Left ventricle myocardium superior (tissue), 1 donor: ENCODE data around the gene RNF223. TPM values are rescaled to one million over a fixed set of nuclear protein-coding genes. Genes with fewer than 3 reads are reported as not detected.

ENCODE experiments used
- ATAC-seq: fragments of 200-7000 bp; cut with Tn5 transposase; one replicate; pipeline ENCODE4 v1.9.1; 2020; ENCODE audit warnings: mild to moderate bottlenecking, moderate library complexity
- DNase-seq: peaks from one replicate; pipeline ENCODE4 v3.0.0-alpha.2; 2020
- intact Hi-C: fragments of 100-400 bp; cut with micrococcal nuclease; formaldehyde crosslinking; loops from one replicate; pipeline ENCODE4 v1.11.0; 2022
- total RNA-seq: library from RNA; stranded (reverse); fragmentation: NEBNext Ultra II Directional; extraction: Animal tissue kit (Norgen Biotek cat#: 25700); gene quantifications from one replicate; pipeline ENCODE4 v1.2.1, GENCODE V29; 2021
- donor health status: DM: no; HTN: yes; CAD: no; lungs with severe emphysema.

Gene RNF223
- total RNA-seq, 1 donor from 2014 or later = not detected

DNA sequence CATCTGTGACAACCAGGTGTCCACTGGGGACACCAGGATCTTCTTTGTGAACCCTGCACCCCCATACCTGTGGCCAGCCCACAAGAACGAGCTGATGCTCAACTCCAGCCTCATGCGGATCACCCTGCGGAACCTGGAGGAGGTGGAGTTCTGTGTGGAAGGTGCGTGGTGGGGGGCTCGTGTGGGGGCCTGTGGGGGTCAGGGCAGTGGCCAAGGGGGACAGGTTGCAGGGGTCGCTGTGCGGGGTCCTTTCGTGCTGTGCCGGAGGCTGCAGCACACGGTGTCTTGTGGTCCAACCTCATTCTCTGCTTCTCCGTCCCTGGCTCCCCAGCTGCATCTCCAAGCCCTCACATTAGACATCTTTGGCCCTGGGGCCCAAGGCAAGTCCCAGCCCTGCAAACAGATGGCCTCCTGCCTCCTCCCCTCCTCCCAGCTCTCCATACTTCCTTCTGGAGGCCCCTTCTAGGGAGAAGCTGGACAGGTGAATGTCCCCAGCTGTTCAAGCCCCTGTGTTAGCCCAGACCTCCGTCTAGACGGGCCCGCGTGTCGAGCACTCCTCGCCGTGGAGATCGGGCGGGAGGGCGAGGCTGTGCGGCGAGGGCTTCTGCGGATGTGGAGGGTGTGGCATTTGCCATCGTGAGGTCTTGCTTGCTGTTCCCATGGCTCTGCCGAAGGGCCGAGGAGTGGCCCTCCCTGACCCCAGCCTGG, 51.6 kb downstream of the RNF223 start:
- DNase-seq (no peak), ATAC-seq (no peak)
- intact Hi-C loops = no loop called here

DNA sequence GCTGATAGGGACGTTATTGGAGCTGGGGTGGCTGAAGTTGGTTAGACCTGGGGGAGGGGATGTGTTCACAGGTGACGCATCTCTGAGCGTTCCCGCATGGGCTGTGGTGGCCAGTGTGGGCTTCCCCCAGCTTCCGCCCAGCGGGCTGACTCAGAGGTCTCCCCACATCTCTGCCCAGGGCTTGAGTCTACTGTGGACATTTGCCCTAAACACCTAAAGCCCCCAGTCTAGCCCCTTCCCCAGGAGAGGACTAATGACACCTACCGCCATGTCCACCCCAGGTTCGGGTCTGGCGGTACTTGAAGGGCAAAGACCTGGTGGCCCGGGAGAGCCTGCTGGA, 52.2 kb downstream of the RNF223 start:
- intact Hi-C loops = no loop called here
- ATAC-seq (no peak), DNase-seq (no peak)

DNA sequence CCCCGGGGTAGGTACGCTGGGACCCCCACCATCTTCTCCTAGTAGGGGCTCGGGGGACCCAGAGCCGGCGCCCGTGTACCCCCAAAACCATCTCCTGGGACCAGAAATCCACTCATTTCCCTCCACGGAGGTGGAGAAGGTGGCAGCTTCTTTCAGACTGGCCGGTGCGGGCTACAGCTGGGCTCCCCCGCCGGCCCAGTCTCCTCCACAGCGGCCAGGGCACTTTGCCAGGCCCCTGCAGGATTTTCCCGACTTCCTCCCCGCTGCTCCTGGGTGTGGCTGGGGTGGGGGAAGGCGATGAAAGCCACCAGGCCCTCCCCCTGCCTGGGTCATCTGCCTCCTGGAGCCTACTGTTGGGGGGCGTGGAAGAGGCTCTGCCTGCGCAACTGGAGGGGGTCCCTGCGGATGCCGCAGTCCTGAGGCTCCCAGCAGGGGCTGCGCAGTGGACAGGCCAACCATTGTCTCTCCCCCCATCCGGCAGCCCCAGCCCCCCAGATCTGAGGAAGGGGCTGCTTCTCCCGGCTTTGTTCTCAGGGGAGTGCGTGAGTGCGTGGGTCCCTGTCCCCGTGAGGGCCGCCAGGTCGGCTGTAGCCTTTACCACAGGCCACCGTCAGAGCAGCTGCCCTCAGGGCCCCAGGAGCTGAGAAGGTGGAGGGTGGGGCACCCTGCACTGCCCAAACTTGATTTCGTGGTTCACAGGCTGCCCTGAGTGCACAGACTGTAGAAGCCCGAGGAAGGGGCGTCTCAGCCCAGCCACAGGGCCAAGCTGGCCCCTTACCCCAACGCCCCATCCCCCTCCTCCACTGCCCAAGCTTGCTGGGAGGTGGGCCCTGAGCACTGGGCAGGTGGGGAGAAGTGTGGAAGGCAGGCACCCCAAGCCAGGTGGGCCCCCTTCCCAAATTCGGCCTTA, 52.8 kb downstream of the RNF223 start:
- intact Hi-C loops = no loop called here
- ATAC-seq (peak; percentile 16), DNase-seq (peak; percentile 81)

Other genes starting within 250 kb of the RNF223 start
- 2.1 TPM for gene SAMD11, start 150.4 kb downstream of the RNF223 start, total RNA-seq
- gene NOC2L, start 115.0 kb downstream of the RNF223 start, total RNA-seq = 46.8 TPM
- 6.6 TPM for gene KLHL17, start 113.7 kb downstream of the RNF223 start, total RNA-seq
- gene PLEKHN1, start 107.8 kb downstream of the RNF223 start, total RNA-seq = not detected
- gene PERM1, start 92.2 kb downstream of the RNF223 start, total RNA-seq = 187 TPM
- gene HES4, start 74.2 kb downstream of the RNF223 start, total RNA-seq = 39.4 TPM
- 16.4 TPM for gene ISG15, start 60.8 kb downstream of the RNF223 start, total RNA-seq
- gene AGRN, start 54.2 kb downstream of the RNF223 start, total RNA-seq = 18.5 TPM
- gene C1orf159, start 41.8 kb upstream of the RNF223 start, total RNA-seq = 4.0 TPM
- gene TTLL10, start 99.6 kb upstream of the RNF223 start, total RNA-seq = not detected
- 0.32 TPM for gene TNFRSF18, start 132.3 kb upstream of the RNF223 start, total RNA-seq
- gene TNFRSF4, start 139.8 kb upstream of the RNF223 start, total RNA-seq = 2.3 TPM
- 117 TPM for gene SDF4, start 157.7 kb upstream of the RNF223 start, total RNA-seq
- gene B3GALT6, start 157.9 kb upstream of the RNF223 start, total RNA-seq = 7.5 TPM
- 0.50 TPM for gene C1QTNF12, start 172.4 kb upstream of the RNF223 start, total RNA-seq
- 39.5 TPM for gene UBE2J2, start 199.5 kb upstream of the RNF223 start, total RNA-seq
- gene SCNN1D, start 206.1 kb upstream of the RNF223 start, total RNA-seq = 3.0 TPM
- gene ACAP3, start 233.6 kb upstream of the RNF223 start, total RNA-seq = 60.4 TPM
- gene PUSL1, start 234.3 kb upstream of the RNF223 start, total RNA-seq = 11.1 TPM